EL (cell line): ENCODE measurements around the gene ATF7IP2.
"Not testable (repeated sequence)": the region's sequence is repeated elsewhere in the genome, so short reads cannot be mapped to it uniquely, and the experiment has no call there.

ENCODE experiments used
- DNase-seq: peaks from one replicate; pipeline ENCODE4 v3.0.0-alpha.2; 2016

The ATF7IP2 gene, protein sequence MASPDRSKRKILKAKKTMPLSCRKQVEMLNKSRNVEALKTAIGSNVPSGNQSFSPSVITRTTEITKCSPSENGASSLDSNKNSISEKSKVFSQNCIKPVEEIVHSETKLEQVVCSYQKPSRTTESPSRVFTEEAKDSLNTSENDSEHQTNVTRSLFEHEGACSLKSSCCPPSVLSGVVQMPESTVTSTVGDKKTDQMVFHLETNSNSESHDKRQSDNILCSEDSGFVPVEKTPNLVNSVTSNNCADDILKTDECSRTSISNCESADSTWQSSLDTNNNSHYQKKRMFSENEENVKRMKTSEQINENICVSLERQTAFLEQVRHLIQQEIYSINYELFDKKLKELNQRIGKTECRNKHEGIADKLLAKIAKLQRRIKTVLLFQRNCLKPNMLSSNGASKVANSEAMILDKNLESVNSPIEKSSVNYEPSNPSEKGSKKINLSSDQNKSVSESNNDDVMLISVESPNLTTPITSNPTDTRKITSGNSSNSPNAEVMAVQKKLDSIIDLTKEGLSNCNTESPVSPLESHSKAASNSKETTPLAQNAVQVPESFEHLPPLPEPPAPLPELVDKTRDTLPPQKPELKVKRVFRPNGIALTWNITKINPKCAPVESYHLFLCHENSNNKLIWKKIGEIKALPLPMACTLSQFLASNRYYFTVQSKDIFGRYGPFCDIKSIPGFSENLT

DNA sequence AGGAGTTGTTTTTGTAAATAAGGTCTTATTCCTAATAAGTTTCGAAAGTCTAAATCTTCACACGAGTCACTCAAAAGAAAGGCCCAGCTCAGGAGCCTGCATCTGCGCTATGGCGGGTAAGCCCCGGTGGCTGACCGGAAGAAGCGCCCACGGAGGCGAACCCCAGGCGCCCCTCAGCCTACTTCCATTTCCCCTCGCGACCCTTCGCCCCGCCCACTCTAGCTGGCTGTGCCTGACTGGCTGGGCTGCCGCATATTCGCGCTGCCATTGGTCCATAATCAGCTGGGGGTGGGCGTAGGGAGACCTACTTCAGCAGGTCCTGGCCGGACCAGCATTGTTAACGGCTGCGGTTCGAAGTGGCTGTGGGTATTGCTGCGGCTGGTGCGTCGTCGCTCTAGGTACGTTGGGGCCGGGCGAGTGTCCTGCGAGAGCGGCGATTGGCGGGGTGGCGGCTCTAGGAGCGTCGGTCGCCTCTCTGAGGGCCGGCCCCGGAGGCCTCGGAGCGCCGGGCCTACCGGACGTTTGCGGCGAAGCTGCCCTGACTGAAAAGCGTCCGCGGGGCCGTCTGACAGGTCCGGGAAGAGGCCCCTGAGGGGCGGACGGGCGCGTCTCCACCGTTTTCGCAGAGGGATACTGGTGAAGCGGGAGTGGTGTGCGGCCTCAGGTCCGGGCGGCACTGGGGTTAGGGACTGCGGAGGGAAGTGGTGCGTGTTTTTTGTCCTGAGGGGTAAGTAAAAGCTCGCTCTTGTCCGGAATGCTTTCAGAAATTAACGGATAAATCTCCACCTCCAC lies at the start of gene ATF7IP2:
Gene ATF7IP2, plus strand, starts transcription at position 337 of the 792 bp plus-strand sequence. CDS start 44,560 bp downstream, outside the sequence.
- DNase-seq = peak; percentile 76

- peak; percentile 10 for DNase-seq
These were observed 47.4 kb upstream of the ATF7IP2 start for GRCh38 chr16:10338426-10338825.

DNA sequence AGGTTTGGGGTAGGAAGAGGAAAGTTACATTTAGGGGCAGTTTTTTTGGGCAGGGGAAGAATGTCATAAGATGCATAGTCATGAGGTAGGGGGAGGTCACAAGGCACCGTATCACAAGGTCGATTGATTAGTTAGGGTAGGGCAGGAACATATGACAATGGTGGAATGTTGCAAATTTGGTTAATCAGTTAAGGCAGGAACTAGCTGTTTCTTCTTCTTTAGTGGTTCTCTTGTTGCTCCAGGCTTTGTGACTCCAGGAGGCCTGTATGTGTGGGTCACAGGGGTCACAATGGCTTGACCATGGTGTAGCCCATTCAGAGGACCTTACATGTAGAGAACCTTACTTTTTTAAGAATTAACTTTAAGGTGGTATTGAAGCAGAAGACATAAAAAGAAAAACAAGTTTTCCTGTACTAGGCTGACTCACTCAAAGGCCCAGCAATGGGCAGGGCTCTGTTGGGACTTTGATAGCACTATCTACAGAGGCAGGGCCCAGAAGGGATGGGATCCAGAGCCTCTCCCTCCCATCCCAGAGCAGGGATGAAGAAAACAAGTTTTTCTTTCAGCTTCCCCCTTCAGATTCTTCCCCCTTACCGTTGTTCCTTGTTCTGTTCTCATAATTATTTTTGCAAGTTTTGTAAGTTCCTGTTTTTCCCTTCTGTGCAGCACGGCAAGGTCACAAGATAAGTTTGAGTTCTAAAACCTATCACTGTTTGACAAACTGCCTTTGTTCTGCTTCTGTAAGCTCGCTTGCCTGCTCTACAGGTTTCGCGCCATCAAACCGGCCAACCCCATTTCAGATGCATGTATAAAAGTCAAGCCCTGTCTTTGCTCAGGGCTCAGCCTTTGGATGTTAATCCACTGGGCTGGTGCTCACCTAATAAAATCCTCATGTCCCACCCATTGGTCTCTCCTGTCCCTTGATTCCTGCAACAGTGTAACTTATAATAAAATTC lies 45.8 kb upstream of the ATF7IP2 start:
- no peak for DNase-seq

DNA sequence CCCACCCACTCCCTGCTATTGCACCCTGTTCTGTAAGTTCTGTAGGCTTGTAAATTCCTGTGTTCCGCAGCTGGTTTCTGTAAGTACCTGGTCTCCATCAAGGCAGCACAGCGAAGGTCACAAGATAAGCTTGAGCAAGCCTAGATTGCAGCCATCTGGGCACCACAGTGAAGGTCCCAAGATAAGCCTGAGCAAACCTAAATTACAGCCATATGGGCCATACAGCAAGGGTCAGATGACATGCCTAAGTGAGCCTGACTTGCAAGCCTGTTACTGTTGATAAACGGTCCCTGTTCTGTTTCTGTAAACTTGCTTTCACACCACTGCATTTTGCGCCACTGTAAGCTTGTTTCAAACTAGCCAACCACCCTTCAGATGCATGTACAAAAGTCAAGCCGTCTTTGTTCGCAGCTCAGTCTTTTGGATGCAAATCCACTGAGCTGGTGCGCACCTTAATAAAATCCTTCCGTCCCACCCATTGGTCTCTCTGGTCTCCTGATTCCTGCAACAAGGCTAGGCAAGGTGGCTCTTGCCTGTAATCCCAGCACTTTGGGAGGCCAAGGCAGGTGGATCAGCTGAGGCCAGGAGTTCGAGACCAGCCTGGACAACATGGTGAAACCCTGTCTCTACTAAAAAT lies 42.6 kb upstream of the ATF7IP2 start:
- no peak for DNase-seq

- not testable (repeated sequence) for DNase-seq
These were observed 41.2 kb upstream of the ATF7IP2 start for GRCh38 chr16:10344699-10345098.

GRCh38 chr16:10345629-10346028 lies 40.2 kb upstream of the ATF7IP2 start:
- no peak for DNase-seq

GRCh38 chr16:10349851-10350250 lies 36.0 kb upstream of the ATF7IP2 start:
- DNase-seq = no peak

DNA sequence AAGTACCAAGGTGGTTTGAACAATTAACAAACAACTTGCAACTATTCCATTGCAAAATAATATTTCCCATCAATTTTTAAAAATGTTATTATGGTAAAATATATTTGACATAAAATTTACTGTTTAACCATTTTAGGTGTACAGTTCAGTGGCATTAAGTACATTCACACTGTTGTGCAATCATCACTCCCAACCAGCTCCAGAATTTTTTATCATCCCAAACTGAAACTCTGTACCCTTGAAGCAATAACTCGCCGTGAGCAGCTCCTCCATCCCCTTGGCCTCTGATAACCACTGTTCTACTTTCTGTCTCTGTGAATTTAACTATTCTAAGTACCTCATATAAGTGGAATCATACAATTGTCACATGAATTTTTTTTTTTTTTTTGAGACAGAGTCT lies 33.6 kb upstream of the ATF7IP2 start:
- DNase-seq = no peak

DNA sequence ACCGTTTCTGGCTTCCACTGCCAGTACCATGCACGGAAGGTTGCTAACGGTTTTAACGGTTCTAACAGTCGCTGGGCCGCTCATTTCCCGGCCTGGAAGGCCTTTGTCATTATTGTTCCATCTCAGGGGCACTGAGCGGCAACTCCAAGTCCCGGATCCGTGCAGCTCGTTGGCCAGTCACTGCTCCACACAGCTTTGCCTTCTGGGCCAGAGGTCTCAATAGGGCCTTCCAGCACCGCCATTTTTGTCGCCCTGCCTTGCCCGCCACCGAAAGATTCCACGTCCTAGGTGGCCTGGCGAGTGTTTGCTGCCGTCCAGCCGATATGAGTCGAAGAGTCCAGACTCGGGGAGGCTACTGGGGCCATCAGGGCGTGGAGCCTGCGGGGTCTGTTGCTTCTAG lies 30.3 kb upstream of the ATF7IP2 start:
- no peak for DNase-seq

DNA sequence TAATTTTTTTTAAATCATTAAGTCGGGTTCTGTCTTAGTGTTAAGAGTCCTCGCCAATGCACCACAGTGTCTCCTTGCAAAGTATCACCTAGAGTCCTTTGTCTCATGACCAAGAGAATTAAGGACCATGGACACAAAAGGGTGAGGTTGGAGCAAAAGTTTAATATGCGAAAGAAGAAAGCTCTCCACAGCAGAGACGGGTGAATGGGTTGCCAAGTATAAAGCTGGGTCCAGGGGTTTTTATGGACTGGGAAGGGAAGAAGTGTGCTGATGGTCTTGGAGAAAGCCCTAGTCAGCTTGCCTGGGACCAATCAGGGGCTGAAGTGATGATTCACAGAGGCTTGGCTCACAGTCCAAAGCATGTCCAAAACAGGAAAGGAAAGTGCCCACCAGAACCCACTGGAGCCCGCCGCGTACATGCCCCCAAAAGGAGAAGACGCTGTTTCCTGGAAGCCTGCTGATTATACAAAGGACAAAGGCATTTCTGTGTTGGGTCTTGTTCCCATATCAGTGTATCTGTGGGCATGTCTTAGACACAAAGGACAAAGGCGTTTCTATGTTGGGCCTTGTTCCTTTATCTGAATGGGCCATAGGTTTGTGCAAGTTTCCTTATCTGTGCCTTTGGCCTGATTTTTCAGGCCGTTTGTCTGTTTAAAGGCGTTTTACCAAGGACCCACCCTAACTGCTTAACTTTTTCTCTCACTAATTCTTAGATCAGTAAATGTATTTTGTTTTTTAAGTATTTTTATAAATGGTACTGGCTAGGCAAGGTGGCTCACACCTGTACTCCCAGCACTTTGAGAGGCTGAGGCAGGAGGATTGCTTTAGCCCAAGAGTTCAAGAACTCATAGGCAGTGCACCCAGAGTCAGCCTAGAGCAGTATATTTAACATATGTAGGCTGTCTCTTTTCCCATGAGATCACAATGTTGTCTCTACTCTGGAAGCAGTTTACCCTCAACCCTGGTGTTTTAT lies 28.7 kb upstream of the ATF7IP2 start:
- no peak for DNase-seq

- not testable (repeated sequence) for DNase-seq
These were observed 24.1 kb upstream of the ATF7IP2 start for GRCh38 chr16:10361747-10362076.

GRCh38 chr16:10362077-10362863 lies 23.6 kb upstream of the ATF7IP2 start:
- no peak for DNase-seq

GRCh38 chr16:10362864-10363197 lies 23.0 kb upstream of the ATF7IP2 start:
- DNase-seq = not testable (repeated sequence)

GRCh38 chr16:10366619-10367018 lies 19.2 kb upstream of the ATF7IP2 start:
- DNase-seq = not testable (repeated sequence)

DNA sequence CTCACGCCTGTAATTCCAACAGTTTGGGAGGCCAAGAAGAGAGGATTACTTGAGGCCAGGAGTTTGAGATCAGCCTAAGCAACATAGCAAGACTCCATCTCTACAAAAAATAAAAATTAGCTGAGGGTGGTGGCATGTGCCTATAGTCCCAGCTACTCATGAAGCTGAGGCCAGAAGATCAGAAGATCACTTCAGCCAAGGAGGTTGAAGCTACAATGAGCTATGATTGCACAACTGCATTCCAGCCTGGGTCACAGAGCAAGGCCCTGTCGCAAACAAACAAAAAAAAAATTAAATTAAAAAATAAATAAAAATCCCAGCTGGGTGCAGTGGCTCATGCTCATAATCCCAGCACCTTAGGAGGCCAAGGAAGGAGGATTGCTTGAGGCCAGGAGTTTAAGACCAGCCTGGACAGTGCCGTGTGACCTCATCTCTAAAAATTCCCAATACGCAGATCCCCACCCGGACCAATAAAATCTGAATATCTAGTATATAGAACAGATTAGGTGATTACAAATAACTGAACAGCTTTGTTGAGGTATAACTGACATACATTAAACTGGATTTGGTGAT lies 18.2 kb upstream of the ATF7IP2 start:
- no peak for DNase-seq

- DNase-seq = no peak
These were observed 16.8 kb upstream of the ATF7IP2 start for GRCh38 chr16:10368969-10369551.

GRCh38 chr16:10370096-10370726 lies 15.7 kb upstream of the ATF7IP2 start:
- DNase-seq = no peak

DNA sequence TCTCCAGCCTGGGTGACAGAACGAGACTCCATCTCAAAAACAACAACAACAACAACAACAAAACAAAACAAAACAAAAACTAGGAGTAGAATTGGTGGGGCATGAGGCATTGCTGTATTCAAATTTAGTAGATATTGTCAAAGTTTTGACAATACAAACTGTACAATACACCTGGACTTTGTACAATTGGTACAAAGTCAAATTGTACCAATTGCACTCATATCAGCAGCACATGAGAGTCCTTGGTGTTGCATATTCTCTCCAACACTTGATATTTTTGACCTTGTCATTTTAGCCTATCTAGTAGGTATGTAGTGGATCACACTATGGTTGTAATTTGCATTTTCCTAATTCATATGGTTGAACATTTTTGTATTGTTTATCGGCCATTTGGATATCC lies 14.3 kb upstream of the ATF7IP2 start:
- no peak for DNase-seq

DNA sequence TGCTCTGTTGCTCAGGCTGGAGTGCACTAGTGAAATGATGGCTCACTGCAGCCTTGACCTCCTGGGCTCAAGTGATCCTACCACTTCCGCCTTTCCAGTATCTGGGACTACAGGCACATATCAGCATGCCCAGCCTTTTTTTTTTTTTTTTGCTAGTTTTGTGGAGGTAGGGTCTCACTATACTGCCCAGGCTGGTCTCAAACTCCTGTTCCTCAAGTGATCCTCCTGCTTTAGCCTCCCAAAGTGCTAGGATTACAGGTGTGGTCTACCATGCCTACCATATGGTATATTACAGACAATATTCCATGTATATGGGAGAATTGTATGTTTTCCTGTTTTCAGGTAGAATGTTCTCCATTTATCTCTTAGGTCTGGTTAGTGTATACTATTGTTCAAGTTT lies 12.3 kb upstream of the ATF7IP2 start:
- no peak for DNase-seq
